Measurements from ENCODE around the gene MAPK10. TPM values are rescaled to one million over a fixed set of nuclear protein-coding genes. Genes with fewer than 3 reads are reported as not detected.
"Not testable (repeated sequence)": the region's sequence is repeated elsewhere in the genome, so short reads cannot be mapped to it uniquely, and the experiment has no call there.

MAPK10 gene
- total RNA-seq, 1 donor from 2014 or later, result 2.2 TPM

DNA sequence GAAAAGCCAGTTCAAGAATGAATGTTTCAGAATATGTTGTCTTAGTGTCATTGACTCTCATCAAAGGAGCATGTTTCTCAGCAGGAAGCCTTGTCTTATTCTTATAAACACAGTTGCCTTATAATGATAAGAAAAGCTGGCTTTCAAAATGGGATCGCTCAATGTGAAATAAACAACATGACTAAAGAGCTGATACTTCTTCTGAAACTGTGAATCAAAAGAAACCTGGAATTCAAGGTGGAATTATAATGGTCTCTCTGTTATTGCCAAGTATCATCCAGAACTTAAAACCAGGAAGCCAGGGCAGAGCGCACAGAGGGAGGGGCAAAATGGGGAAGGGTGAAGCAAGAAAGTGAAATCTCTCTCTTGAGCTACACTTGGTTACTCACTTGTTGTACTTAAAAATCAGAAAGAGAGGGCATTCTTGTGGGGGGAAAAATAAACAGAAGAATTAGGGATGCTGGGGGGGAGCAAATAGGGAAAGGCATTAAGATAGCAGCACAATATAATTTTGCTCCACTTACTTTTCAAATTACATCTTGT lies 270.0 kb downstream of the MAPK10 start:
- H3K4me3 ChIP-seq (ENCODE audit: low read depth, low read length), result no peak overlapping the region
- TF ChIP-seq, protein P1, sequence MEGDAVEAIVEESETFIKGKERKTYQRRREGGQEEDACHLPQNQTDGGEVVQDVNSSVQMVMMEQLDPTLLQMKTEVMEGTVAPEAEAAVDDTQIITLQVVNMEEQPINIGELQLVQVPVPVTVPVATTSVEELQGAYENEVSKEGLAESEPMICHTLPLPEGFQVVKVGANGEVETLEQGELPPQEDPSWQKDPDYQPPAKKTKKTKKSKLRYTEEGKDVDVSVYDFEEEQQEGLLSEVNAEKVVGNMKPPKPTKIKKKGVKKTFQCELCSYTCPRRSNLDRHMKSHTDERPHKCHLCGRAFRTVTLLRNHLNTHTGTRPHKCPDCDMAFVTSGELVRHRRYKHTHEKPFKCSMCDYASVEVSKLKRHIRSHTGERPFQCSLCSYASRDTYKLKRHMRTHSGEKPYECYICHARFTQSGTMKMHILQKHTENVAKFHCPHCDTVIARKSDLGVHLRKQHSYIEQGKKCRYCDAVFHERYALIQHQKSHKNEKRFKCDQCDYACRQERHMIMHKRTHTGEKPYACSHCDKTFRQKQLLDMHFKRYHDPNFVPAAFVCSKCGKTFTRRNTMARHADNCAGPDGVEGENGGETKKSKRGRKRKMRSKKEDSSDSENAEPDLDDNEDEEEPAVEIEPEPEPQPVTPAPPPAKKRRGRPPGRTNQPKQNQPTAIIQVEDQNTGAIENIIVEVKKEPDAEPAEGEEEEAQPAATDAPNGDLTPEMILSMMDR (conservative IDR thresholded peaks at IDR 0.05; ENCODE audit: low read depth, low read length), result no peak
- DNase-seq (ENCODE audit: low read depth), result no peak

DNA sequence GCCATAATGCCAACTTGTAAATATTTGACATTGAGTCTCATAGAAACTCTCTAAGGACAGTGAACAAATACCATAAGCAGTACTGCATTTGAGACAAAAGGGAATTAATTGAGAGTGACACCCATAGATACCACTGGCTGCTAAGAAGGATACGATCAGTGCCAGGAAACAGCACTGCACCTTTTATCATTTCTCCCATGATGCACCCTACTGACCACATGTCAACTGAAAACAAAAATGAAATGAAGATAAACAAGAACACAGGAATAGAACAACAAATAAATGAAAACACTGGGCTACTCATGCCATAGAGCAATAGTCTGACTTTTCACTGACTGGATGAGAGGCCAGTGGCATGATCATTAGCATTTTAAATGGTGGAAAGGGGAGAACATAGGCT lies 270.8 kb downstream of the MAPK10 start:
- TF ChIP-seq, protein P1 (conservative IDR thresholded peaks at IDR 0.05; ENCODE audit: low read depth, low read length), result no peak
- DNase-seq (ENCODE audit: low read depth), result no peak

DNA sequence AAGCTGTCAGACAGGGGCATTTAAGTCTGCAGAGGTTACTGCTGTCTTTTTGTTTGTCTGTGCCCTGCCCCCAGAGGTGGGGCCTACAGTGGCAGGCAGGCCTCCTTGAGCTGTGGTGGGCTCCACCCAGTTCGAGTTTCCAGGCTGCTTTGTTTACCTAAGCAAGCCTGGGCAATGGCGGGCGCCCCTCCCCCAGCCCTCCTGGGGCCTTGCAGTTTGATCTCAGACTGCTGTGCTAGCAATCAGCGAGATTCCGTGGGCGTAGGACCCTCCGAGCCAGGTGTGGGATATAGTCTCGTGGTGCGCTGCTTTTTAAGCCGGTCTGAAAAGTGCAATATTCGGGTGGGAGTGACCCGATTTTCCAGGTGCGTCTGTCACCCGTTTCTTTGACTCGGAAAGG lies 284.1 kb downstream of the MAPK10 start:
- H3K4me3 ChIP-seq (ENCODE audit: low read depth, low read length); DNase-seq (ENCODE audit: low read depth): not testable (repeated sequence)

More for the DNA sequence above, 270.8 kb downstream of the MAPK10 start:
- H3K4me3 ChIP-seq (ENCODE audit: low read depth, low read length), result no peak overlapping the region

DNA sequence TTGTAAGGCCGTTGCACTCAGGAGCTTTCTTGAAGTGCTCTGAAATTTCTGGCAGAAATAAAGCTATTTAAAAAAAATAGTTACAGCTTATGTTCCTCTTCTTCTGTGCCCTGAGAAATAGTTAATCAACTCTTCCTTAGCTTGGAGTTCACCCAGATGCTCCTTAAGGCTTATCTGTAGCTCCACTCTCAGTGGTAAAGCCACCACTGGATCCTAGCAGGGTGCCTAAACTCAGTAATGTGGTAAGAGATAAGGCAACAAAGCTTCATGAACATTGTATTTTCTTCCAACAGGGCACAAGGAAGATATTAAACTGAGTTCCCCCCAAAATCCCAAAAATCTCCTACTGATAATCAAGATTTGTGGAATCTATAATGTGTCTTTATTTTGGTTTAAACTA lies 299.5 kb downstream of the MAPK10 start:
- TF ChIP-seq, protein P1 (conservative IDR thresholded peaks at IDR 0.05; ENCODE audit: low read depth, low read length), result no peak
- no peak overlapping the region for H3K4me3 ChIP-seq (ENCODE audit: low read depth, low read length)
- no peak for DNase-seq (ENCODE audit: low read depth)

DNA sequence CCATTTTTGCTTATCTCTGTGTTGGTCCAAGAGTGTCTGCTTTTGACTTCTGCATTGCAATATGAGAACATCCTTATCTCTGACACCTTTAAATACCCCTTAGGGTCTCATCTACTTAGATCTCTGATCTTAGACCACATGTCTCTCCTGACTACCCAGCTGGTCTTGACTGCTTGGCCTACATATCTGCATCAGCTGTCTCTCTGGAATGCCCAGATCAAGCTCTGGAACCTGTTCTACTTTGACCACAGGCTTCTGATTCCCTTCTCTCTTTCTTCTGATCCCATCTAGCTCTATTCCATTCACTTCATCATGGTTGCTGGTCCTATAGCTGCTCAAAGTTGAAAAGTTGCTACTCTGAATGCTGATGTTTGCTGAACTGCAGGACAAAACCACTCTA lies 301.2 kb downstream of the MAPK10 start:
- DNase-seq (ENCODE audit: low read depth), result no peak
- no peak overlapping the region for H3K4me3 ChIP-seq (ENCODE audit: low read depth, low read length)
- TF ChIP-seq, protein P1 (conservative IDR thresholded peaks at IDR 0.05; ENCODE audit: low read depth, low read length), result no peak

DNA sequence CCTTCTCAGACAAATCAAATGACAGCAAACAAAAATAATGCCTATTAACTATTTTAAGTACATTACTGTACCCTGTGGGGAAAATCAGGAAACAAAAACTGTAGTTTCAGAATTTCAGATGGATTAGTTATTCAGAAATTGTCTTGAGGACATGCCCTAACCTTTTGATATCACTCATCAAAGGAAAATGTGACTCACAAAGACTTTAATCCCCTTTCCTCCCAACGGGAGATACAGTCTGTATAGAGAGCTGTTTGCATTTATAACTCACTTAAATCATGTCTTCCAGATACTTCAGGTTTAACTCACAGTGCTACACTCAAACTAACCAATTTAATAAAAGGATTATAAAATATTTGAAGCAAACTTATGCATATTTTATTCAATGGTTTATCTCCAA lies 304.0 kb downstream of the MAPK10 start:
- no peak overlapping the region for H3K4me3 ChIP-seq (ENCODE audit: low read depth, low read length)
- DNase-seq (ENCODE audit: low read depth), result no peak
- TF ChIP-seq, protein P1 (conservative IDR thresholded peaks at IDR 0.05; ENCODE audit: low read depth, low read length), result no peak

DNA sequence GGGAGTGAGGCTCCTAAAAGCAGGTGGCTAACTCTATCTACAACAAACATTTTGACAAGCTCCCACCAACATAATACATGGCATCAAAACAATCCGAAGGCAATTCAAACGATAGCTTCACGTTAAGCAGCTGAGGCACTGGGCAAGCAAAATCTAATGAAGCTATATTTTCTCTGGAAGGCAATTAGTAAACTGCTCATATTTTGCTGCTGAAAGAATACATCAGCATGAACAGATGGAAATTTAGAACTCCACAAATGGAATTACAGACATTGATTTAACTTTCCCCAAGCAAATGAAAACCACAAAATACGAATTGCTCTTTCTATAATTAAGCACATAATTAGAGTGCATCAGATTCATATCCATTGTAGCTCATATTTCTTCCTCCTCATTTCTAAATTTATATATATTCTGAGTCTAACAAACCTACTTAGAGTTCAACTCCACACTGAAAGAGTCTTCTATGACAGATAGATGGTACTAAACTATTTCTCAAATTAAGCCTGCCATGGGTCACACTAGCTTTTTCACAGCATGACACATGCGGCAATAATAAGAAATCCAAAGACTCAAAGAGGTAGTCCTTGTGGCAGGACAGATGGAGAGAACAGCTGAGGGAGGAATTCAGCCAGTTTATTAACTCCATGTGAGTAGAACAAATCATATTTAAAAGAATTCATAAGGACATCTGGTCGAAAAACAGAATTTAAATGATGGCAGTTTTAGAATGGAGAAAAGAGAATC lies 305.4 kb downstream of the MAPK10 start:
- DNase-seq (ENCODE audit: low read depth), result no peak
- TF ChIP-seq, protein P1 (conservative IDR thresholded peaks at IDR 0.05; ENCODE audit: low read depth, low read length), result no peak
- H3K4me3 ChIP-seq (ENCODE audit: low read depth, low read length), result no peak overlapping the region

Data from epithelial cell of proximal tubule (primary cell).